ENCODE measurements around the gene MEP1A. TPM values are rescaled to one million over a fixed set of nuclear protein-coding genes. Genes with fewer than 3 reads are reported as not detected.
A peak's percentile ranks its signal among the peaks of the same experiment; 100 is the strongest.

Gene MEP1A
- total and polyA plus RNA-seq, 9 of the 15 experiments (the other 6 are each of a cell fraction or from before 2014, with no cell fraction given), result not detected

- intact Hi-C loops (cut with micrococcal nuclease) (no loop called here), in situ Hi-C loops (cut with MboI) (no loop called here)
- no peak overlapping the region for H3K27ac ChIP-seq (ENCODE audit: extremely low read depth, low read depth, low read length)
- H4K20me1 ChIP-seq (replicated peaks; ENCODE audit: control insufficient read depth, insufficient read depth, low read length), result no peaks in the 10 kb centered on the region
- H3K79me2 ChIP-seq (ENCODE audit: control insufficient read depth, insufficient read depth, low read length), result no peaks in the 10 kb centered on the region
- no peak for DNase-seq (ENCODE audit: extremely low read depth in 1 of 4, low spot score in 3 of 4)
- no TSS peak for BruUV-seq (replicated peaks)
- 0% methylated on average over 3 of the region's 3 CpGs for WGBS (ENCODE audit: insufficient coverage, low coverage, missing lambda C conversion rate)
- H3K9me3 ChIP-seq (replicated peaks; ENCODE audit: control insufficient read depth, insufficient read depth, low read depth, low read length), result no peaks in the 10 kb centered on the region
- ChIA-PET CTCF (ENCODE audit: low intra/inter-chr PET ratio) (no interaction called here), POLR2A (no interaction called here)
- no peaks in the 10 kb centered on the region for H3K9me1 ChIP-seq (ENCODE audit: control insufficient read depth, insufficient read depth, low read length)
- H3K4me3 ChIP-seq, result no peak overlapping the region
- H3K27me3 ChIP-seq (ENCODE audit: control insufficient read depth in 2 of 2, insufficient read depth in 2 of 2, low read length in 2 of 2), result no peaks in the 10 kb centered on the region
- H3K36me3 ChIP-seq (ENCODE audit: control insufficient read depth, insufficient read depth, low read length), result no peaks in the 10 kb centered on the region
- no peak for ATAC-seq
- no peak overlapping the region for H3K4me2 ChIP-seq (ENCODE audit: insufficient read depth, low read length)
- TF ChIP-seq ZHX1 (conservative IDR thresholded peaks at IDR 0.05; ENCODE audit: low read length) (no peak), NFIX (CRISPR knock-in tag; IDR thresholded peaks at IDR 0.05; ENCODE audit: low read depth) (no peak), C11orf30 (IDR thresholded peaks at IDR 0.05; ENCODE audit: low read depth) (peak; percentile 32; the same call in 1 of the 2 replicates), MAFG (tag; conservative IDR thresholded peaks at IDR 0.05) (0 out of 2 replicates have a peak, but pooled peaks have one; percentile 4), TCF15 (CRISPR knock-in tag; IDR thresholded peaks at IDR 0.05) (no peak), CTCF (IDR thresholded peaks at IDR 0.05 in 2 of 3, conservative IDR thresholded peaks at IDR 0.05 in 1 of 3; ENCODE audit: insufficient read depth in 2 of 3, low read depth in 1 of 3, low read length in 3 of 3) (no peak)
- no peaks in the 10 kb centered on the region for H3K4me1 ChIP-seq (replicated peaks in 1 of 2; ENCODE audit: control insufficient read depth in 2 of 2, insufficient read depth in 2 of 2, low read length in 2 of 2)
- H2AFZ ChIP-seq (ENCODE audit: low read depth, low read length), result no peak overlapping the region
- FAIRE-seq, result no peak
- no peak overlapping the region for H3K9ac ChIP-seq (ENCODE audit: insufficient read depth in 1 of 2, low read depth in 2 of 2, low read length in 2 of 2)
These were observed 879 bp downstream of the MEP1A start for GRCh38 chr6:46794068-46794467.

All from K562 (cell line).